ENCODE results near the gene RFX3. TPM values are rescaled to one million over a fixed set of nuclear protein-coding genes. Genes with fewer than 3 reads are reported as not detected.

The RFX3 gene
- total RNA-seq, 1 experiment from 2014 or later, result 5.7 TPM

GRCh38 chr9:3247211-3247610 is 278.6 kb downstream of the RFX3 start:
- ATAC-seq, result no peak
- Histone ChIP-seq H3K9me3 (ENCODE audit: control insufficient read depth, insufficient read depth, low read depth, low read length) (no peaks in the 10 kb centered on the region), H3K4me3 (ENCODE audit: low read depth in 2 of 2, low read length in 2 of 2) (no peak overlapping the region), H3K4me1 (ENCODE audit: control insufficient read depth, insufficient read depth, low read length) (no peaks in the 10 kb centered on the region), H3K27me3 (ENCODE audit: control insufficient read depth, insufficient read depth, low read length) (no peaks in the 10 kb centered on the region), H3K36me3 (ENCODE audit: control insufficient read depth, insufficient read depth, low read length) (no peaks in the 10 kb centered on the region), H3K27ac (ENCODE audit: low read length) (no peak overlapping the region)
- CTCF ChIA-PET, result no interaction called here
- no TSS peak for BruUV-seq (replicated peaks)
- POLR2A ChIA-PET, result no interaction called here
- in situ Hi-C loops (cut with HindIII; ENCODE audit: low pct_unique_long_range_greater_than_20kb, low sequenced_read_pairs) (no loop called here), intact Hi-C loops (cut with micrococcal nuclease; ENCODE audit: unreplicated experiment) (no loop called here)
- no peak for DNase-seq (ENCODE audit: low read depth, low spot score)
- TF ChIP-seq, protein P1, sequence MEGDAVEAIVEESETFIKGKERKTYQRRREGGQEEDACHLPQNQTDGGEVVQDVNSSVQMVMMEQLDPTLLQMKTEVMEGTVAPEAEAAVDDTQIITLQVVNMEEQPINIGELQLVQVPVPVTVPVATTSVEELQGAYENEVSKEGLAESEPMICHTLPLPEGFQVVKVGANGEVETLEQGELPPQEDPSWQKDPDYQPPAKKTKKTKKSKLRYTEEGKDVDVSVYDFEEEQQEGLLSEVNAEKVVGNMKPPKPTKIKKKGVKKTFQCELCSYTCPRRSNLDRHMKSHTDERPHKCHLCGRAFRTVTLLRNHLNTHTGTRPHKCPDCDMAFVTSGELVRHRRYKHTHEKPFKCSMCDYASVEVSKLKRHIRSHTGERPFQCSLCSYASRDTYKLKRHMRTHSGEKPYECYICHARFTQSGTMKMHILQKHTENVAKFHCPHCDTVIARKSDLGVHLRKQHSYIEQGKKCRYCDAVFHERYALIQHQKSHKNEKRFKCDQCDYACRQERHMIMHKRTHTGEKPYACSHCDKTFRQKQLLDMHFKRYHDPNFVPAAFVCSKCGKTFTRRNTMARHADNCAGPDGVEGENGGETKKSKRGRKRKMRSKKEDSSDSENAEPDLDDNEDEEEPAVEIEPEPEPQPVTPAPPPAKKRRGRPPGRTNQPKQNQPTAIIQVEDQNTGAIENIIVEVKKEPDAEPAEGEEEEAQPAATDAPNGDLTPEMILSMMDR (IDR thresholded peaks at IDR 0.05), result no peak
- TF ChIP-seq REST (IDR thresholded peaks at IDR 0.05; ENCODE audit: insufficient read depth in 1 of 2, low read depth in 2 of 2, low read length in 1 of 2) (no peak), POLR2AphosphoS5 (IDR thresholded peaks at IDR 0.05; ENCODE audit: low read depth, low read length) (no peak), SIN3A (IDR thresholded peaks at IDR 0.05; ENCODE audit: borderline replicate concordance, insufficient read depth, low read depth, low read length) (no peak), TCF7L2 (IDR thresholded peaks at IDR 0.05; ENCODE audit: low read depth, low read length) (no peak)

- ATAC-seq (no peak), DNase-seq (ENCODE audit: low read depth, low spot score) (no peak)
- TF ChIP-seq, protein P1 (IDR thresholded peaks at IDR 0.05), result no peak
- TF ChIP-seq TCF7L2 (IDR thresholded peaks at IDR 0.05; ENCODE audit: low read depth, low read length), result no peak
- TF ChIP-seq REST (IDR thresholded peaks at IDR 0.05; ENCODE audit: insufficient read depth in 1 of 2, low read depth in 2 of 2, low read length in 1 of 2), result no peak
- TF ChIP-seq POLR2AphosphoS5 (IDR thresholded peaks at IDR 0.05; ENCODE audit: low read depth, low read length), result no peak
- TF ChIP-seq SIN3A (IDR thresholded peaks at IDR 0.05; ENCODE audit: borderline replicate concordance, insufficient read depth, low read depth, low read length), result no peak
- ChIA-PET POLR2A (no interaction called here), CTCF (no interaction called here)
- intact Hi-C loops (cut with micrococcal nuclease; ENCODE audit: unreplicated experiment), result no loop called here
- BruUV-seq (replicated peaks), result no TSS peak
- Histone ChIP-seq H3K27me3 (ENCODE audit: control insufficient read depth, insufficient read depth, low read length) (no peaks in the 10 kb centered on the region), H3K27ac (ENCODE audit: low read length) (no peak overlapping the region), H3K4me1 (ENCODE audit: control insufficient read depth, insufficient read depth, low read length) (no peaks in the 10 kb centered on the region), H3K4me3 (ENCODE audit: low read depth in 2 of 2, low read length in 2 of 2) (no peak overlapping the region), H3K36me3 (ENCODE audit: control insufficient read depth, insufficient read depth, low read length) (no peaks in the 10 kb centered on the region), H3K9me3 (ENCODE audit: control insufficient read depth, insufficient read depth, low read depth, low read length) (no peaks in the 10 kb centered on the region)
- in situ Hi-C loops (cut with HindIII; ENCODE audit: low pct_unique_long_range_greater_than_20kb, low sequenced_read_pairs), result no loop called here
Observed at GRCh38 chr9:3246241-3246640, 279.6 kb downstream of the RFX3 start.

Data from Panc1 (cell line).